Peyer's patch (tissue), 4 donors: ENCODE results near the gene STK24. TPM values are rescaled to one million over a fixed set of nuclear protein-coding genes. Genes with fewer than 3 reads are reported as not detected.
A peak's percentile ranks its signal among the peaks of the same experiment; 100 is the strongest.

Experiments
- DNase-seq, 3 donors: peaks; one replicate each; pipeline ENCODE4 v3.0.0-alpha.2; 2017 to 2019
- H3K27ac ChIP-seq, 4 donors: fragments of 200-600 bp; sonication (generic); one replicate each; pipeline ENCODE4 v1.5.1; 2016 to 2019
- H3K27me3 ChIP-seq, 2 donors: fragments of 200-600 bp; sonication (generic); one replicate each; pipeline ENCODE4 v1.5.1; 2019
- H3K36me3 ChIP-seq, 3 donors: fragments of 200-600 bp; sonication (generic); one replicate each; pipeline ENCODE4 v1.5.1; 2016 to 2019
- H3K4me1 ChIP-seq, 4 donors: fragments of 200-600 bp; sonication (generic); one replicate each; pipeline ENCODE4 v1.5.1; 2016 to 2019
- H3K4me3 ChIP-seq, 4 donors: fragments of 200-600 bp; sonication (generic); 1 replicate in 3 of 4; 2 replicates in 1 of 4; pipeline ENCODE4 v1.5.1; 2016 to 2019; ENCODE audit warnings: mild to moderate bottlenecking in 1 of 4
- H3K9me3 ChIP-seq, 4 donors: fragments of 200-600 bp; sonication (generic); one replicate each; pipeline ENCODE4 v1.5.1; 2016 to 2019; ENCODE audit warnings: mild to moderate bottlenecking in 1 of 4
- CTCF ChIP-seq, 6 experiments: fragments of 450-650 bp in 4 of 6; fragments of 200-600 bp in 2 of 6; sonication (generic) in 1 of 6; IDR thresholded peaks; one replicate each; pipeline ENCODE4 v1.5.1; 2017 to 2019; ENCODE audit warnings: antibody characterized with exemption in 6 of 6, mild to moderate bottlenecking in 3 of 6, moderate library complexity in 1 of 6
- POLR2A ChIP-seq, 2 donors: fragments of 450-650 bp; IDR thresholded peaks; one replicate each; pipeline ENCODE4 v1.5.1; 2017; ENCODE audit warnings: antibody characterized with exemption in 2 of 2, mild to moderate bottlenecking in 2 of 2, moderate library complexity in 2 of 2
- total RNA-seq, 4 donors: library from RNA; depleted of rRNA; stranded (reverse); fragments of >200 nt; gene quantifications; one replicate each; pipeline ENCODE4 v1.1.0, GENCODE V29; 2016

The STK24 gene
- total RNA-seq, 4 donors from 2014 or later = 84.2 to 137 (median 119) TPM

GRCh38 chr13:98529171-98529570 lies 47.7 kb downstream of the STK24 start:
- Histone ChIP-seq H3K9me3 (no peaks in the 10 kb centered on the region), H3K27me3 (no peaks in the 10 kb centered on the region), H3K27ac (no peak overlapping the region), H3K36me3 (no peaks in the 10 kb centered on the region), H3K4me3 (no peak overlapping the region), H3K4me1 (peaks cover 0 to 48% (median 15%) of the 10 kb centered on the region in 4 donors)
- no peak for TF ChIP-seq CTCF (IDR thresholded peaks at IDR 0.05)
- TF ChIP-seq POLR2A (IDR thresholded peaks at IDR 0.05) = no peak
- DNase-seq = peak in 1 of 3 donors; percentile 26

- H3K4me3 ChIP-seq = no peak overlapping the region
- peak in 1 of 3 donors; percentile 46 for DNase-seq
- no peak overlapping the region for H3K27ac ChIP-seq
- H3K27me3 ChIP-seq = no peaks in the 10 kb centered on the region
- no peaks in the 10 kb centered on the region for H3K9me3 ChIP-seq
- H3K36me3 ChIP-seq = no peaks in the 10 kb centered on the region
- no peak for TF ChIP-seq CTCF (IDR thresholded peaks at IDR 0.05)
- TF ChIP-seq POLR2A (IDR thresholded peaks at IDR 0.05) = no peak
- H3K4me1 ChIP-seq = peaks cover 0 to 53% (median 18%) of the 10 kb centered on the region in 4 donors
Measured at GRCh38 chr13:98528663-98529064, 48.2 kb downstream of the STK24 start.

GRCh38 chr13:98527526-98527925 lies 49.4 kb downstream of the STK24 start:
- peak in 1 of 3 donors; percentile 42 for DNase-seq
- H3K4me1 ChIP-seq = peaks cover 0 to 65% (median 24%) of the 10 kb centered on the region in 4 donors
- no peaks in the 10 kb centered on the region for H3K9me3 ChIP-seq
- TF ChIP-seq CTCF (IDR thresholded peaks at IDR 0.05) (no peak), POLR2A (IDR thresholded peaks at IDR 0.05) (no peak)
- H3K36me3 ChIP-seq = no peaks in the 10 kb centered on the region
- H3K27ac ChIP-seq = no peak overlapping the region
- H3K4me3 ChIP-seq = no peak overlapping the region
- H3K27me3 ChIP-seq = no peaks in the 10 kb centered on the region

GRCh38 chr13:98526182-98526512 lies 50.8 kb downstream of the STK24 start:
- H3K4me1 ChIP-seq = peaks cover 0 to 67% (median 25%) of the 10 kb centered on the region in 4 donors
- peak in 1 of 3 donors; percentile 32 for DNase-seq
- H3K4me3 ChIP-seq = no peak overlapping the region
- no peaks in the 10 kb centered on the region for H3K36me3 ChIP-seq
- no peaks in the 10 kb centered on the region for H3K27me3 ChIP-seq
- H3K27ac ChIP-seq = no peak overlapping the region
- H3K9me3 ChIP-seq = no peaks in the 10 kb centered on the region
- TF ChIP-seq POLR2A (IDR thresholded peaks at IDR 0.05) (no peak), CTCF (IDR thresholded peaks at IDR 0.05) (no peak)

DNA sequence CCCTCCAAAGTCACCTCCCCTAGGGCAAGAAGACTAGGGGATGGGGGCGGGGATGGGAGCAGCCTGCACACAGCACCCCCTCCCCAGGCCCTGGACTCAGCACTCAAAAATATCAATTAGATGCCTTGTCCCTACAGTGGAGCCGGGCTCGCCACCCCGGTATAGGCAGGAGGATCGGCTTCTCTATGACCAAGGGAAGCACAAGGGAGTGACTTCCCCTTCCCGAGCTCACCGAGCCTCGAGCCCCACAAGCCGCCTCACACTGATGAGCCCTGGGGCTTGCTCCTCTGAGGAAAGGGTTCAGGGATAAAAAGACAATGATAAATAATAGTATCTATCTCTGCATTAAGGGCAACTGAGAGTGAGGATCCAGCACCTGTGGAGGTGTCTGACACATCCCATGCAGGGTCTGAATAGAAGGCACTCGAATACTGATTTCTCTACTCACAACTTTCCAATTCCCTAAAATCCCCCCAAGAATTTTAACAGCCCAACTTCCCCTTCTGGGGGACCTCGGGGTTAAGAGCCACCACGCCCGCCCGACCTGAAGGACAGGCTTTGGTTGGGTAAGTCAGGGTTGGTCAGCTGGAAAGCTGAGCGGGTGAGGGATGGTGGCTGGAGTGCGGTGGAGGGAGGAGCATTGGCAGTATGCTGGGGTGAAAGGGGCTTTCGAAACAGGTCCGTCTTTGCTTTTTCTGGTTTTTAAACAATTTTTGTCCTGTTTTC lies 51.3 kb downstream of the STK24 start:
- Histone ChIP-seq H3K27ac (no peak overlapping the region), H3K27me3 (no peaks in the 10 kb centered on the region), H3K4me1 (peaks cover 0 to 67% (median 25%) of the 10 kb centered on the region in 4 donors), H3K9me3 (no peaks in the 10 kb centered on the region), H3K4me3 (no peak overlapping the region), H3K36me3 (no peaks in the 10 kb centered on the region)
- TF ChIP-seq CTCF (IDR thresholded peaks at IDR 0.05) (no peak), POLR2A (IDR thresholded peaks at IDR 0.05) (no peak)
- DNase-seq = peak in 1 of 3 donors; percentile 46
